HG02610 (cell line): ENCODE results near the gene ZNF254.
A peak's percentile ranks its signal among the peaks of the same experiment; 100 is the strongest.
"Not testable (repeated sequence)": the region's sequence is repeated elsewhere in the genome, so short reads cannot be mapped to it uniquely, and the experiment has no call there.

ENCODE experiments used
- ATAC-seq: cut with Tn5 transposase; IDR thresholded peaks from one replicate; pipeline ENCODE4 v1.9.1; 2021; ENCODE audit warnings: mild to moderate bottlenecking, moderate library complexity; ENCODE audit not compliant: unreplicated experiment

The ZNF254 gene

DNA sequence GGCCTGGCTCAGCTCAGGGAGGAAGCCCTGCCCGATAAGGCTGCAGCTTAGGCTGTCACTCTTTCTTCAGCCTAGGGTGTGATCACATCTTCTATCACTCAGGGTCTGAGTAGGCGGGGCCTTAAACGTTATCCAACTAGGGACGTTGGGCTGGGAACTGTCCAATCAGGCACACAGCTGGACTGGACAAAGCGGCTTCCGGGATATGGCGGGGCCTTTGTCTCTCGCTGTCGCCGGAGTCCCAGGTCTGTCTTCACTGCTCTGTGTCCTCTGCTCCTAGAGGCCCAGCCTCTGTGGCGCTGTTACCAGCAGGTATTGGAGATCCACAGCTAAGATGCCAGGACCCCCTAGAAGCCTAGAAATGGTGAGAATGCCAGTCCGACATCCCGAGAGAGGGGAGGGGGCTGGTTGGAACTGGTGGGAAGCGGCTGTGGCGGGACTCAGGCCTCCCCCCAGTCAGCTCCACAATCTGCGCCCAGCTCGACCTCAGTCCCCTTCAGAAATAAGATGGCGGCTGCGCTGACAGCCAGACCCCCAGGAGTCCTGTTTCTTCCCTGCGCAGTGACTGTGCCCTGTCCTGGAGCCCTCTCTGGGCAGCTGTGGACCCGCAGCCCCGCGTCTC is at the start of gene ZNF254:
Gene ZNF254 (plus strand): TSS at position 214 of the 622 bp plus-strand sequence. CDS start 121 bp downstream, at position 335.
- peak; percentile 100 for ATAC-seq

GRCh38 chr19:24040621-24041020 is 46.4 kb upstream of the ZNF254 start:
- no peak for ATAC-seq

GRCh38 chr19:24041326-24041725 is 45.7 kb upstream of the ZNF254 start:
- ATAC-seq, result not testable (repeated sequence)

- no peak for ATAC-seq
These were observed 40.4 kb upstream of the ZNF254 start for GRCh38 chr19:24046550-24046949.

DNA sequence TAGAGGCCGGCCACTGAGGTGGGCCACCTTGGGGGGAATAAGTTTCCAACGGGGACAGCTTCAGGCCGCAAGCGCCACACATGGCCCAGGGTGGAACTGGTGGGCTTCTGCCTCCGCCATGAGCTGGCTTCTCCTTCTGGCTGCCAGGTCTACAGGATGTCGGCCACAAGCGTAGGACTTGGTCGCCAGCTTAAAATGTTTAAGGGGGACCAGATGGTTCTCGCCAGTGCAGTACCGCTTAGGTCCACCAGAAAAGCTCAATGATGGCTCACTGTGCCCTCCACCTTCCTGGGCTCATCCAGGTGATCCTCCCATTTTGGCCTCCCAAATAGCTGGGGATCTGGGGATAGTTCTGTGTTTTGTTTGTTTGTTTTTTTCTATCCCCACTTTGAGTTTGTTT is 38.7 kb upstream of the ZNF254 start:
- no peak for ATAC-seq

DNA sequence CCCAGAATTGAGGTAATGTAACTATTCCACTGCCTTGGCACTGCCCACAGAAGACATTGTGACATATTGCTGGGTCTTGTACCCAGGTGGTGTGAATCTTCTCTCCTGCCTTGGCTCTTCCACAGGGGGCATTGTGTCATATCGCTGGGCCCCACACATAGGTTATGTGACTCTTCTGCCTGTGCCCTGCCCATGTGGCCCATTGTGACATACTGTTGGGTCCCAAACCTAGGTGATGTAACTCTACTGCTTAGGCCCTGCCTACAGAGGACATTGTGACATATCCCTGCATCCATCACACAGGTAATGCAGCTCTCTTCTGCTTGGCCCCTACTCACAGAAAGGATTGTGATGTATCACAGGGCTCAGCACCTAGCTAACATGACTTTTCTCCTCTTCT is 37.5 kb upstream of the ZNF254 start:
- ATAC-seq, result no peak

- ATAC-seq, result no peak
These were observed 35.5 kb upstream of the ZNF254 start for GRCh38 chr19:24051516-24051915.

DNA sequence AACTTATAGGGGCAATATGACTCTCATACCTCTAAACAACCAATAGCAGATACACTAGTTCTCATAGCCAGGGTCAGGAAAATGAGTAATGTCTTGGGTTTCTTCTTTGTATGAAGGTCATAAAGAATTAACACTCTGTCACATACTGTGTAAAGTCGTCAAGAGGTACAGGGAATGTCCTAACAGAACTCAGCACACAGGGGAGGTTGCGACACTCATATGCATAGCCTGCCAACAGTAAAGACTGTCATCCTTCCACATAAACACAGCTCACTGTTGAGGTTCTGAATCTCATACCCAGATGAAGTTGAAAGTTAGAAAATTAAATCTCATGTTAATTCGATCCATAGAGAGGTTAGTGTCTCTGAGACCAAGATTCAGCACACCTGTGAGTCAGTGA is 34.2 kb upstream of the ZNF254 start:
- no peak for ATAC-seq

GRCh38 chr19:24053601-24054000 is 33.4 kb upstream of the ZNF254 start:
- ATAC-seq, result no peak

DNA sequence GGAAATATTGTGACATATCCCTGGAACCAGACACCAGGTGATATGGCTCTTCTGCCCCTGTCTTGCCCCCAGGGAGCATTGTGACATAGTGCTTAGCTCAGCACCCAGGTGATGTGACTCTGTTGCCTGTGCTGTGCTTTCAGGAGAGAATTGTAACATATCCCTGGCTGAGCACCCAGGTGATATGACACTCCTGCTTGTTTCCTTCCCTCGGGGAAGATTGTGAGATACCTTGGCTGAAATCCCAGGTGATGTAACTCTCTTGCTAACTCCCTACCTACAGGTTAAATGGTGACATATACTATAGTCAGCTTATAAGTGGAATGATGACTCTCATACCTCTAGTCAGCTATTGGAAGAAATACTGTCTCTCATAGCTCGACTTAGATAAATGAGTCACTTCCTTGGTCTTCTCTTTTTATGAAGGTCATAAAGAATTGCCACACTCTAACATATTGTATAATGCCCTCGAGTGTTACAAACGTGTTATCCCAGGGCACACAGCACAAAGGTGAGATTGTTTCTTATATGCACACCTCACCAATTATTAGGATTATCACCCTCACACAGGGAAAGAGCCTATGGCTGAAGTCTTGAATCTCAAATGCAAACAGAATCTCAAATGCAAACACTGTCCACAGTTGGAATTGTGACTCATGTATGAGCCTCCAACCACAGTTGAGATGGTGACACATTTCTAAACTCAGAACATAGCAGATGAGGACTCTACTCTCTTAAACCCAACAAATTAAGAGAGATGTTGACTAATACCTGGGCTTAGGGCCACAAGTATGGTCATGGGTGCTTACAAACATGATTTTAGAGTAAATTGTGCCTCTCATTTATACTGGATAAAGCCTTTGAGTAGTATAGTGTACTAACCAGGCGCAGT is 32.7 kb upstream of the ZNF254 start:
- peak; percentile 82 for ATAC-seq

DNA sequence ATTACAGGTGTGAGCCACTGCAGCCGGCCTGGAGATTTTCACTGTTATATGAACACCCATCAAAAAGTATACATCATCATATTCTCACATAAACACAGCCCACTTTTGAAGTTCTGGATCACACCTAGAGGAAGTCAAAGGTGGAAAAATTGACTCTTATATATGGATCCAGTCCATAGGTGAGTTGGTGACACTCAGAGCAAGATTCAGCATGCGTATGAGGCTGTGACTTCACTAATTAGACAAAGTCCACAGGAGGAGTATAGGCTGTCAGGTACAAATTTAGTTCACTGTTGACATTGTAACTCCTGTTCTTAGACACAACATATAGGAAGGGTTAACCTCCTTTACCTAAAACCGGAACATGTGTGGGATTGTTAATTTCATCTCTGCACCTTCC is 31.4 kb upstream of the ZNF254 start:
- ATAC-seq, result no peak

- ATAC-seq, result no peak
These were observed 29.8 kb upstream of the ZNF254 start for GRCh38 chr19:24057144-24057543.

DNA sequence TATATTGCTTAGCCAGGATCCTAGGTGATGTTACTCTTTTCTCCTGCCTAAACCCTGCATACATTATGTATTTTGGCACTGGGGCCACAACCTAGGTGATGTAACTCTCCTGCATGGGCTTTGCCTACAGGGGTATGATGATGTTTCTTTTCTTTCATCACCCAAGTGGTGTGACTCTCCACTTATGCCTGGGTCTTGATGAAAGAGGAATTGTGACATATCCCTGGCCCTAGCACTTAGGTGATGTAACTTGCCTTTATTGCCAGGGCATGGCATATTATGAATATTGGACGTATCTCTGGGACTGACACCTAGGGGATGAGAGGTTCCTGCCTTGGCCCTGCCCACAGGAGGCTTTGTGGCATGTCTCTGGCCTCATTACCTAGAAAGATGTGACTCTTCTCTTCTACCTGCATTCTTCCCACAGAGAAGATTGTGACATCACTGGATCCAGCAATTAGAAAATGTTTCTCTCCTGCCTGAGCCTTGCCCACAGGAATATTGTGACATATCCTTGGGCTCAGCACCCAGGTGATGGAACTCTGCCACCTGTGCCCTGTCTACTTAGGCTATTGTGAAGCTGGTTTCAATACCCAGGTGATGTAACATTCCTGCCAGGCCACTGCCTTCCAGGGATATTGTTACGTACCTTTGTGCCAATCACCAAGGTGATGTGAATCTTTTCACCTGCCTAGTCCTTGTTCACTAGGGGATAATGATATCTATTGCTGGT is 27.3 kb upstream of the ZNF254 start:
- no peak for ATAC-seq

DNA sequence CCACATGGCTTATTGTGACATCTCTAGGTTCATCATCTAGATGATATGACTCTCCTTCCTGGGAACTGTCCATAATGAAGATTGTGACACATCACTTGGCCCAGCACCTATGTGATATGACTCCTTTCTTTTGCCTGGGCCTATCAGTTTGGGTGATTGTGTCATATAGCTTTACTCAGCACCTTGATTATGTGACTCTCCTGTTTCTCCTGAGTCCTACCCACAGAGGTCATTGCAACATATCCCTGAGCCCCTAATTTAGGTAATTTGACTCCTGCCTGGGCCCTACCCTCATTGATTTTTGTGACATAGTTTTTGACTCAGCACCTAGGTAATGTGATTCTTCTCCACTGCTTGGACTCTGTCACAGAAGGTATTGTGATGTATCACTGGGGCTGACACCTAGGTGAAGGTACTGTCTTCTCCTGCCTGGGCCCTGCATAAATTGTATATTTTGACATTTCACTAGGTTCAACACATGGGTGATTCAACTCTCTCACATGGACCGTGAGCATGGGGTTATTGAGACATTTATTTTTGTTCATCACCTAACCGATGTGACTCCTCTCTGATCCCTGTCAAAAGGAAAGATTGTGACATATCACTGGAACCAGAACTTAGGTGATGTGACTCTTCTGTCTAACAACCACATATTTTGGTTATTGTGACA is 26.2 kb upstream of the ZNF254 start:
- no peak for ATAC-seq

DNA sequence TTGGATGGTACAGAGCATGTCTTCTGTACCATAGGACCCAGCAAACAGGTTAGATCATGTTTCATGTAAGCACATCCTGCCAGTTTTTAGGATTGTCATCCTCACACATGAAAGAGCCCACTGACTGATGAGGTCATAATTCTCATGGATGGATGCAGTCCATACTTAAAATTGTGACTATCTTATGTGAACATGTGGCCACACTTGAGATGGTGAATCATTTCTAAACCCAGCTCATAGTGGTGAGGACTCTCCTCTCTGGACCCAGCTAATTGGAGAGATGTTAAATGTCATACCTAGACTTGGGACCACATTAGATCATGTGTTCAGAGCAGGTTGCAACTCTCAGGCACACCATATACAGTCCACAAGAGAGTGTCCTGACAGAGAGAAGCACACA is 24.8 kb upstream of the ZNF254 start:
- peak; percentile 73 for ATAC-seq

- ATAC-seq, result no peak
These were observed 23.7 kb upstream of the ZNF254 start for GRCh38 chr19:24063295-24063694.

DNA sequence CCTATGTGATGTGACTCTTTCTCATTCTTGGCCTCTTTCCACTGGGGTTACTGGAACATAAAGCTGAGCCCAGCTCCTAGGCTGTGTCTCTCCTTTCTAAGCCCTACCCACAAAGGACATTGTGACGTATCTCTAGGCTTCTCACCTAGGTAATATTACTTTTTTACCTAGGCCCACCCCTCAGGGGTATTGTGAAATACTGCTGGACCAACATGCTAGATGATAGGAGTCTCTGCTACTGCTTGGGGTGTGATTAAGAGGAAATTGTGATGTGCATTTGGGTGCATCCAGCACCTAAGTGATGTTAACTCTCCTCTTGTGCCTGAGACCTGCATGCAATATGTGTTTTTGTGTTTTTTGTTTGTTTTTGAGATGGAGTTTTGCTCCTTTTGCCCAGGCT is 22.8 kb upstream of the ZNF254 start:
- no peak for ATAC-seq

GRCh38 chr19:24065243-24065642 is 21.7 kb upstream of the ZNF254 start:
- ATAC-seq, result no peak

DNA sequence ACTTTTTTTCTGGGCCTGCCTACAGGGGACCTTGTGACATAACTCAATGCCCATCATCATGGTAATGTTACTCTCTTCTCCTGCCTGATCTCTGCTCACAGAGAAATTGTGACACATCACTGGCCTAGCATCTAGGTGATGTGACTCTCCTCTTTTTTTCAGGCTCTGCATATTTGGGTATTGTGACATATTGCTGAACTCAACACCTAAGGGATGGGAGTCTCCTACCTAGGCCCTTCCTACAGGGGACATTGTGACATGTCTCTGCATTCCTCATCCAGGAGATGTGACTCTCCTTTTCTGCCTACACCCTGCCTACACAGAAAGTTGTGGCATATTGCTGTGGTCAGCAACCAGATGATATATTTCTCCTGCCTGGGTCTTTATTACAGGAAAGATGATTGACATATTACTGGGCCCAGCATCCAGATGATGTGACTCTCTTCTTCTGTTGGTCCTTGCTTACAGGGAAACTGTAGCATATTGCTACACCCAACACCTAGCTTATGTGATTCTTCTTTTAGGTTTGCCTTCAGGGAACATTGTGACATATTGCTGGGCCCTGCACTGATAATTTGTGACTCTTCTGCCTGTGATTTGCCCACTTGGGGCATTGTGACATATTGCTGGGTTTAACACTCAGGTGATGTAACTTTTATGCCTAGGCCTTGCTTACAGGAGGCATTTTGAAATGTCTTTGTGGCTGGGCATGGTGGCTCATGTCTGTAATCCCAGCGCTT is 21.0 kb upstream of the ZNF254 start:
- ATAC-seq, result no peak

- peak; percentile 68 for ATAC-seq
These were observed 16.9 kb upstream of the ZNF254 start for GRCh38 chr19:24069905-24070657.
